Panc1 (cell line): ENCODE results near the gene INS. TPM values are rescaled to one million over a fixed set of nuclear protein-coding genes. Genes with fewer than 3 reads are reported as not detected.

Source experiments
- ATAC-seq: fragments of 200-7000 bp; cut with Tn5 transposase; 2 replicates; pipeline ENCODE4 v1.9.1; 2020; ENCODE audit warnings: mild to moderate bottlenecking, moderate library complexity
- BruUV-seq: library from RNA; stranded (reverse); fragments of 400-500 nt; replicated peaks from 2 replicates; lab custom pipeline; 2021; lab: Mats Ljungman, UMichigan
- CTCF ChIA-PET: fragments of 300-600 bp; sonication (Branson Sonifier 250); formaldehyde crosslinking; loops from one replicate; lab custom pipeline; 2022; ENCODE audit warnings: antibody characterized with exemption; lab: Charles Lee
- POLR2A ChIA-PET: fragments of 300-600 bp; sonication (Branson Sonifier 250); formaldehyde crosslinking; loops from one replicate; lab custom pipeline; 2022; ENCODE audit warnings: antibody characterized with exemption; lab: Charles Lee
- DNase-seq: peaks from one replicate; pipeline ENCODE4 v3.0.0-alpha.2; 2010; ENCODE audit warnings: low read depth, low spot score
- H3K27ac ChIP-seq: 2 replicates; pipeline ENCODE4 v1.5.1; 2011; ENCODE audit warnings: mild to moderate bottlenecking, low read length, inconsistent platforms
- H3K27me3 ChIP-seq: fragments of 200-500 bp; sonication (Bioruptor generic); 2 replicates; pipeline ENCODE4 v1.6.0; 2014; ENCODE audit warnings: low read length, inconsistent platforms; ENCODE audit not compliant: control insufficient read depth, insufficient read depth
- H3K36me3 ChIP-seq: fragments of 200-500 bp; sonication (Bioruptor generic); 2 replicates; pipeline ENCODE4 v1.5.1; 2014; ENCODE audit warnings: inconsistent platforms, mild to moderate bottlenecking, low read length, moderate library complexity; ENCODE audit not compliant: control insufficient read depth, insufficient read depth
- H3K4me1 ChIP-seq: 2 replicates; pipeline ENCODE4 v1.5.1; 2011; ENCODE audit warnings: inconsistent platforms, mild to moderate bottlenecking, low read length, moderate library complexity; ENCODE audit not compliant: control insufficient read depth, insufficient read depth
- H3K4me3 ChIP-seq, 2 experiments: 2 replicates each; pipeline ENCODE4 v1.5.1; 2011 to 2012; ENCODE audit warnings: low read depth in 2 of 2, low read length in 2 of 2, mild to moderate bottlenecking in 2 of 2, inconsistent platforms in 1 of 2, moderate library complexity in 1 of 2
- H3K9me3 ChIP-seq: fragments of 200-500 bp; sonication (Bioruptor generic); 2 replicates; pipeline ENCODE4 v1.5.1; 2014; ENCODE audit warnings: low read depth, mild to moderate bottlenecking, inconsistent platforms, low read length, moderate library complexity; ENCODE audit not compliant: control insufficient read depth, insufficient read depth
- CTCF ChIP-seq: fragments of 450-650 bp; IDR thresholded peaks from 2 replicates; pipeline ENCODE4 v1.5.1; 2017; ENCODE audit warnings: mild to moderate bottlenecking
- POLR2AphosphoS5 ChIP-seq: IDR thresholded peaks from 2 replicates; pipeline ENCODE4 v1.6.1; 2012; ENCODE audit warnings: mild to moderate bottlenecking, low read depth, low read length, moderate library complexity
- REST ChIP-seq, 2 experiments: IDR thresholded peaks; 2 replicates each; pipeline ENCODE4 v1.6.1; 2011 to 2012; ENCODE audit warnings: low read depth in 2 of 2, control low read depth in 1 of 2, low read length in 1 of 2, mild to moderate bottlenecking in 1 of 2, moderate library complexity in 1 of 2; ENCODE audit not compliant: insufficient read depth in 1 of 2
- SIN3A ChIP-seq: IDR thresholded peaks from 2 replicates; pipeline ENCODE4 v1.6.1; 2012; ENCODE audit warnings: low read depth, mild to moderate bottlenecking, low read length, moderate library complexity, borderline replicate concordance; ENCODE audit not compliant: insufficient read depth
- TCF7L2 ChIP-seq: IDR thresholded peaks from 2 replicates; pipeline ENCODE4 v1.6.1; 2011; ENCODE audit warnings: mild to moderate bottlenecking, low read depth, low read length, inconsistent platforms
- in situ Hi-C: cut with HindIII; loops from 2 replicates; pipeline ENCODE4 v1.10.0; 2016; ENCODE audit warnings: low sequenced_read_pairs, low pct_unique_long_range_greater_than_20kb
- intact Hi-C: fragments of 100-400 bp; cut with micrococcal nuclease; formaldehyde crosslinking; loops from one replicate; pipeline ENCODE4 v1.10.0; 2022; ENCODE audit not compliant: unreplicated experiment
- total RNA-seq: library from RNA; stranded (reverse); gene quantifications from one replicate; pipeline ENCODE4 v1.2.1, GENCODE V29; 2021; ENCODE audit not compliant: unreplicated experiment

The INS gene
- total RNA-seq, 1 experiment from 2014 or later: not detected

- ChIA-PET POLR2A (no interaction called here), CTCF (interaction anchor here (0.6 to 0.7 kb wide), 3 partner anchors 10 to 215 kb away, joined by 4 to 11 read pairs (median 8); no protein-coding TSS in a partner anchor)
- in situ Hi-C loops: no loop called here
- ATAC-seq: peak; percentile 39
- intact Hi-C loops: no loop called here
- Histone ChIP-seq H3K27me3 (no peaks in the 10 kb centered on the region), H3K36me3 (no peaks in the 10 kb centered on the region), H3K4me3 (no peak overlapping the region), H3K4me1 (peaks cover 8% of the 10 kb centered on the region; the same call in 1 of the 2 replicates), H3K27ac (no peak overlapping the region), H3K9me3 (no peaks in the 10 kb centered on the region)
- TF ChIP-seq REST (IDR thresholded peaks at IDR 0.05; ENCODE audit: insufficient read depth in 1 of 2, low read depth in 2 of 2, low read length in 1 of 2) (no peak), TCF7L2 (no peak), CTCF (no peak), SIN3A (no peak), POLR2AphosphoS5 (no peak)
- no TSS peak for BruUV-seq
- DNase-seq: no peak
Observed at GRCh38 chr11:2168286-2169004, 7.4 kb upstream of the INS start.

GRCh38 chr11:2167141-2168045 is 6.4 kb upstream of the INS start:
- ATAC-seq (no peak), DNase-seq (no peak)
- BruUV-seq: no TSS peak
- ChIA-PET CTCF (interaction anchor here (0.6 to 1.2 kb wide), 4 partner anchors 9 to 253 kb away, joined by 3 to 11 read pairs (median 4); no protein-coding TSS in a partner anchor), POLR2A (no interaction called here)
- in situ Hi-C loops (no loop called here), intact Hi-C loops (no loop called here)
- peaks cover 8% of the 10 kb centered on the region; the same call in 1 of the 2 replicates for H3K4me1 ChIP-seq
- H3K27ac ChIP-seq: no peak overlapping the region
- TF ChIP-seq SIN3A (no peak), POLR2AphosphoS5 (no peak), CTCF (no peak), REST (IDR thresholded peaks at IDR 0.05; ENCODE audit: insufficient read depth in 1 of 2, low read depth in 2 of 2, low read length in 1 of 2) (no peak), TCF7L2 (no peak)
- no peaks in the 10 kb centered on the region for H3K36me3 ChIP-seq
- no peaks in the 10 kb centered on the region for H3K9me3 ChIP-seq
- H3K27me3 ChIP-seq: no peaks in the 10 kb centered on the region
- no peak overlapping the region for H3K4me3 ChIP-seq
